GM15510 (cell line): Measurements from ENCODE around the gene PDX1.

ENCODE experiments used
- POLR2A ChIP-seq: IDR thresholded peaks from 3 replicates; pipeline ENCODE4 v1.6.1; 2011; ENCODE audit warnings: borderline replicate concordance; ENCODE audit not compliant: insufficient read length; ENCODE audit errors: extremely low read depth

PDX1 gene

DNA sequence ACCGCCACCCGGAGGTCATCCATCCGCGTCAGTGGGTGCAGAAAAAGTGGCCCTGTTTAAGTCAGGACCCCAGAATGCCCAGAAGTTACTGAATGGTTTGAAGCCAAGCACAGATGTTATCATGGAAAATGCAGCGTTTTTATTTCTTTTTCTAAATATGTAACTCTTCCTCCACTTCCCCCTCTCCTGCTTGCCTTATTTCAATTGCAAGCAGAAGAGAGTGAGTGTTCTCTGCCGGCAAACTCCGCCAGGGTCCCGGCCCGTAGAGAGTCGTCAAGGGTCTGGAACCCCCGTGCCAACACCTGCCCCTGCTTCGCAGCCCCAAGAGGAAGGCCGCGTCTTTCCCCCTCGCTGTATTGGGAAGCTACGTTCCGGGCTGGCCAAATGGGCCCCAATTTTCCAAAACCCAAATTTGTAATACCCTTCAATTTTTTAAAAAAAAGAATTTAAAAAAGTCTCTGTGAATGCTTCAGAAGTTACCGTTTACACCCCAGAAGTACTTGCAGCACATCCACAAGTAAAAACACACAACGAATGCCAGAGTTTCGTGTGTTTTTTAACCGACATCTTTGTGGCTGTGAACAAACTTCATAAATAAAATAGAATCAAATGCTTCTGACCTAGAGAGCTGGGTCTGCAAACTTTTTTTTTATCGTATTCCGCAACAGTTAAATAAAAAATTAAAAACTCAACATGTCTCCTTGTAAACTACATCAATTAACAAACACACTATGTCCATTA lies 712 bp upstream of the PDX1 start:
- TF ChIP-seq POLR2A: no peak

DNA sequence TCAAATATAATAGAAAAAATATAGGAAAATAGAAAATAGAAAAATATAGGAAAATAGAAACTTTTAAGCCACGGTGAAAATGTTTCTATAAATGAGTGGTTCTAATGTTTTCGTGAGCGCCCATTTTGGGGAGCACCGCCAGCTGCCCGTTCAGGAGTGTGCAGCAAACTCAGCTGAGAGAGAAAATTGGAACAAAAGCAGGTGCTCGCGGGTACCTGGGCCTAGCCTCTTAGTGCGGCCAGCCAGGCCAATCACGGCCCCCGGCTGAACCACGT lies 204 bp upstream of the PDX1 start:
- TF ChIP-seq POLR2A: no peak

DNA sequence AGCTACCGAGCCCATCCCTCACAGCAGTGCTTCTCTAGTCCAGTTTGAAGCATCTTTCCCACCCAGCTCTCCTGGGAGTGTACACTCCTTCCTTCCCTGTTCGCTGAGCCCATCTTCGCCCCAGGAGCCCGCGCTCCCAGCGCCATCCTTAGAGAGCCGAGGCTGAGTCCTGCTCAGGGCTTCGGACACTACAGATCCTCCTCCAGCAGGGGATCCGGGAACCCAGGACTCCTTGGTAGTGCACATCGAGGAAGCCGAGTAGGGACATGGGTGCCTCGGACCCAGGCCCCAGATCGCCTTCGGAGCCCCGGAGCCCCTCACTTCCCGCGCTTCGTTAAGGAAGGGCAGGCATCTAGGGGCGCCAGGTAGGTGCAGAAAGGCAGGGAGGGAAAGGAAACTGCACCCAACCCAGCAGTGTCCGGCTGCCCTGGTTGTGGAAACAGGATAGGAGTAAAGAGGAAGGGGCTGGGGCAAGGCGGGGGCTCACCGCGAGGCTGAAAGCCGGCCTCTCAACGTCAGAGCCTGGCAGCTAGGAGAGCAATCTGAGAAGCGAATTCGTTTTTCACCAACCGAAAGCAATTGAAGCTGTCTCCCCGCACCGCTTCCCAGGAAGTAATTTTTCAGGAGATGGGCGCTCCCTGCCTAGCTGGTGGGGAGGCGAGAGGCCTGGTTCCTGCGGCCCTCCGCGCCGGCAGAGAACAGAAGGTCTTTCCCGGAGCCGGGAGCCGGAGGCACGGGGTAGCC lies 1.0 kb downstream of the PDX1 start:
- no peak for TF ChIP-seq POLR2A

DNA sequence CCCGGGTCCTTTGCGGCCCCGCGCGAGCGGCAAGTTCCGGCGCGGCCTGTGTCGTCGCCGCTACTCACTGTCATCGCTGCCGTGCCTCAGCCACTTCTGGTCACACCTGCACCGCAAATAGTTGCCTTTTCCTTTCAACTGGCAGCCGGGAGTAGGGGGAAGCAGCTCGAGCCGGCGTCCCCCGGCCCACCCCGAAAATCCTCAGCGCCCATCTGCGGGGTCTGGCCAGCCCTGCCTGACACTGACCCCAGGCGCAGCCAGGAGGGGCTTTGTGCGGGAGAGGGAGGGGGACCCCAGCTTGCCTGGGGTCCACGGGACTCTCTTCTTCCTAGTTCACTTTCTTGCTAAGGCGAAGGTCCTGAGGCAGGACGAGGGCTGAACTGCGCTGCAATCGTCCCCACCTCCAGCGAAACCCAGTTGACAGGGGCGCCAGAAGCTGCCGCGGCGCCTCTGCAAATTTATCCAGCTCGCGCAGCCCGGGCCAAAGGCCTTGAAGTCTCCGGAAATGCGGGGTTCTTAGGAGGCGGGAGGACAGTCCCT lies 1.7 kb downstream of the PDX1 start:
- TF ChIP-seq POLR2A: no peak

DNA sequence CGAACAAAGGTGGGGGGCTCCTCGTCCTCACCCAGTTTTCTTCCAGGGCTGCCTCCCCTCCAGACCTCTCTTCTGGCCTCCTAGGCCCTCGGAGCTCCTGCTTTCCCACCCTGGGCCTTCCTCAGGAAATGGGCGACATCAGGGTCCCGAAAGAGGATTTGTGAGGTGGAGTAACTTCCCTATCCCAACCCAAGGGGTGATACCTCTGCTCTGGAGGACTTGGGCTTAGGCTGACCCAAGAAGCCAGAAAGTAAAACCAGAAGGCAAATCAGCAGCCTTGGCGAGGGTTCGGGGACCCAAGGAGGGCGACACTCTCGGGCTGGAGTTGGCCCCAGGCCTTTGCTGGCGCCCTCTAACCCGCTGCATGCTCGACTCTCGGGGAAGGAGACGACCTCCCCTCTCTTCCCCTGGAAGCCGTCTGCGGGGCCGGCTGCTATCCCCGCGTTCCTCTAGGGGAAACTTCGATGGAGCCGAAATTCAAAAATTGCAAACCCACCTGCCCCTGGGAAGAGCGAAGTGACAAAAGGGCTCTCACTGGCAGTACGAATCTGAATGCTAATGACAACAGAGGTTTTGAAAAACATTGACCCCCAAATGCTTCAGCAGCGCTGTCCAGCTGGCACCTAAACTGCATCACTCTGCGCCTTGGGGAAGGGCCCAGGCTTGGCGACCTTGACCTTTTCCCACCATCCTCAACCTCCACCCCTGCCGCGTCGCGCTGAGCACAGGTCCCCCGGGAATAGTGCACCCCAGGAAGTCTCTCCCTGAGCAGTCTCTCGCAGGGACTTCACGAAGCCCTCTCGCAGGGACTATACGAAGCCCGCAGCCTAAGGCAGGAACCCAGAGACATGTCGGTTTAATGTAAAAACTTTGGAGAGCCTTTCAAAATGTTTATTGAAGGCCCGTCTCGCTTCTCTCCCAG lies 2.4 kb downstream of the PDX1 start:
- no peak for TF ChIP-seq POLR2A

DNA sequence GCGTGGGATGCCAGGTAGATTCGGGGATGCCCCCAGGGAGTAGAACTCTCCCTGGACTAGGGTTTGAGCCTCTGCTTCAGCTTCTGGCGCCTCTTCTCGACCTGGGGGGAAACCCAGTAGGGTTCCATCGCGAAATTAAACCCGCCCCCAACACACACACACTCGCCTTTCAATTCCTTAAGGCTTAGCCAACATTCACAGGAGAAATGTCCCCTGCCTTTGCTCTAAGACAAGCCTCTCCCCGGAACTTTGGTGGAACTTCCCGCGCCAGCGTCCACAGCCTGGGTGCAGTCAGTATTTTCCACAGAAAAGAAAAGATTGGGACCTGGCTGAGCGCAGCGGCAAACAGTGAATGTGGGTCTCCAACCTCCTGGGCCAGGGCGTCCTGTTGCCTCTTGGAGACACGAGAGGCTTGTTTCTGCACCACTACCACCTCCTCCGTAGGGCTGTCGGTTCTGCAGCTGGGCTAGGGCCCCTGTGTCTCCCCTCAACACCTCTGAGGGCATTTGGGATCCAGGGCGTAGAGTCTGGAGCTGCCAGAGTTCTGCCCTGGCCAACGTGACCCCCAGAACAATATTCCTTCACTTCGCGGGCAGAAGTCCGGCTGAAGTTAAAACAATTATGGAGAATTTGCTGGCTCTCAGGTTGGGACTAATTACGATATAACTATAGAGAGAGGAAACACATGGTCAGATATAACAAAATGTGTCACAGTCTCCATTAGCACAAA lies 3.2 kb downstream of the PDX1 start:
- no peak for TF ChIP-seq POLR2A

DNA sequence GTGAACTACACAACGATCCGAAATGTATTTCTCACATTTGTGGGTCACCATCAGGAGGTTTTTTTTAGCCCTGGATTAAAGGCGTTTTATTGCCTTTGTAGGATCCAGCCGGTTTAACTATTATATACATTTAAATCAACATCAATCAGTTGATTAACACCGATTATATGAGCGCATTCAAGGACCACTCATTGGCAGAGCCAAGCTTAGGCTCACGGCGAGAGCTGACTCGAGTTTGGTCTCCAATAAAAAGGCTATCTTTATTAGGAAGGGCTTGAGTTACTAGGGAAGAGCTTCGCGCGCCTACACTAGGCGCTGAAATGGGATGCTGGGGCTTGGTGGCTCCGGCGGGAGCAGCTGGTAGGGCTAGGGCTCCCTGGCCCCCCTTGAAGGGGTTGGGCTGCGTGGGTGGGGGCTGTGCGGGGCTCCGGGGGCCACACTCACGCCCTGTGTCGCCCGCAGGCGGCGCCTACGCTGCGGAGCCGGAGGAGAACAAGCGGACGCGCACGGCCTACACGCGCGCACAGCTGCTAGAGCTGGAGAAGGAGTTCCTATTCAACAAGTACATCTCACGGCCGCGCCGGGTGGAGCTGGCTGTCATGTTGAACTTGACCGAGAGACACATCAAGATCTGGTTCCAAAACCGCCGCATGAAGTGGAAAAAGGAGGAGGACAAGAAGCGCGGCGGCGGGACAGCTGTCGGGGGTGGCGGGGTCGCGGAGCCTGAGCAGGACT lies 4.2 kb downstream of the PDX1 start:
- TF ChIP-seq POLR2A: no peak

DNA sequence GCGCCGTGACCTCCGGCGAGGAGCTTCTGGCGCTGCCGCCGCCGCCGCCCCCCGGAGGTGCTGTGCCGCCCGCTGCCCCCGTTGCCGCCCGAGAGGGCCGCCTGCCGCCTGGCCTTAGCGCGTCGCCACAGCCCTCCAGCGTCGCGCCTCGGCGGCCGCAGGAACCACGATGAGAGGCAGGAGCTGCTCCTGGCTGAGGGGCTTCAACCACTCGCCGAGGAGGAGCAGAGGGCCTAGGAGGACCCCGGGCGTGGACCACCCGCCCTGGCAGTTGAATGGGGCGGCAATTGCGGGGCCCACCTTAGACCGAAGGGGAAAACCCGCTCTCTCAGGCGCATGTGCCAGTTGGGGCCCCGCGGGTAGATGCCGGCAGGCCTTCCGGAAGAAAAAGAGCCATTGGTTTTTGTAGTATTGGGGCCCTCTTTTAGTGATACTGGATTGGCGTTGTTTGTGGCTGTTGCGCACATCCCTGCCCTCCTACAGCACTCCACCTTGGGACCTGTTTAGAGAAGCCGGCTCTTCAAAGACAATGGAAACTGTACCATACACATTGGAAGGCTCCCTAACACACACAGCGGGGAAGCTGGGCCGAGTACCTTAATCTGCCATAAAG lies 4.8 kb downstream of the PDX1 start:
- no peak for TF ChIP-seq POLR2A

DNA sequence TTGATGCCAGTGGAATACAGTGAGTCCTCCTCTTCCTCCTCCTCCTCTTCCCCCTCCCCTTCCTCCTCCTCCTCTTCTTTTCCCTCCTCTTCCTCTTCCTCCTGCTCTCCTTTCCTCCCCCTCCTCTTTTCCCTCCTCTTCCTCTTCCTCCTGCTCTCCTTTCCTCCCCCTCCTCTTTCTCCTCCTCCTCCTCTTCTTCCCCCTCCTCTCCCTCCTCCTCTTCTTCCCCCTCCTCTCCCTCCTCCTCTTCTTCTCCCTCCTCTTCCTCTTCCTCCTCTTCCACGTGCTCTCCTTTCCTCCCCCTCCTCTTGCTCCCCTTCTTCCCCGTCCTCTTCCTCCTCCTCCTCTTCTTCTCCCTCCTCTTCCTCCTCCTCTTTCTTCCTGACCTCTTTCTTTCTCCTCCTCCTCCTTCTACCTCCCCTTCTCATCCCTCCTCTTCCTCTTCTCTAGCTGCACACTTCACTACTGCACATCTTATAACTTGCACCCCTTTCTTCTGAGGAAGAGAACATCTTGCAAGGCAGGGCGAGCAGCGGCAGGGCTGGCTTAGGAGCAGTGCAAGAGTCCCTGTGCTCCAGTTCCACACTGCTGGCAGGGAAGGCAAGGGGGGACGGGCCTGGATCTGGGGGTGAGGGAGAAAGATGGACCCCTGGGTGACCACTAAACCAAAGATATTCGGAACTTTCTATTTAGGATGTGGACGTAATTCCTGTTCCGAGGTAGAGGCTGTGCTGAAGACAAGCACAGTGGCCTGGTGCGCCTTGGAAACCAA lies 5.6 kb downstream of the PDX1 start:
- no peak for TF ChIP-seq POLR2A

DNA sequence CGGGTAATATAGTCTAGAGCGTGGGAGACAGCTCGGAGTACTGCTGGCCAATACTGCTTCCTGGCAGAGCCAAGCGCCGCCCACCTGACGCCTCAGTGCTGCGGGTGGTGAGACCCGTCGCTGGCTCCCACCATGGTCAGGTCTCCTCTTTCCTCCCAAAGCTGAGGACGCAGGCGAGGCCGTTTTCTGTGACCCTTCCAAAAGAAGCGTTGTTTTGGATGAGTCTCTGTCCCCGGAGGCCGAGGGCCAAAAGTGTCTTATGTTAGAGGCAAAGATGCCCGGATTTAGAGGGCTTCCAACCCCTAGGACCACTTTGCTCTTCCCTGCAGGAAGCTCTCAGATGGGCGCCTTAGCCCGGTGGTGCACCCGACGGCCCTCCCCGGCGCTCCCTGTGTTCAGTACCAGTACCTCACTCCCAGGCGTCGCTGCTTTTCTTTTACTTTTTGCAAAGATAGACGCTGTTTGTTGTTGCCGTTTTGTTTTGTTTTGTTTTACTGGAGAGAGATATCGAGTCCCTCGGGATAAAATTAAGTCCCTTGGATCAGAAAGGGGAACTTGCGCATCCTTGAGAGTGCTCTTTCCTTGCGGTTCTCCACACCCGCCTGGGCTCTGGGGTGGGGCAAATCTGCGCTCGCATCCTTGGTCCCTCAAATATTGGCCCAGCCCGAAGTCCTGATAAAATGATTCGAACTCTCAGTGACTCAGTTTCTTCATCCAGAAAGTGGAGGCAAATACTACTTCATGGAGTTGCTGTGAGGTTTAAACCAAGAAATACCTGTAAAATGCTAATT lies 7.0 kb downstream of the PDX1 start:
- no peak for TF ChIP-seq POLR2A

DNA sequence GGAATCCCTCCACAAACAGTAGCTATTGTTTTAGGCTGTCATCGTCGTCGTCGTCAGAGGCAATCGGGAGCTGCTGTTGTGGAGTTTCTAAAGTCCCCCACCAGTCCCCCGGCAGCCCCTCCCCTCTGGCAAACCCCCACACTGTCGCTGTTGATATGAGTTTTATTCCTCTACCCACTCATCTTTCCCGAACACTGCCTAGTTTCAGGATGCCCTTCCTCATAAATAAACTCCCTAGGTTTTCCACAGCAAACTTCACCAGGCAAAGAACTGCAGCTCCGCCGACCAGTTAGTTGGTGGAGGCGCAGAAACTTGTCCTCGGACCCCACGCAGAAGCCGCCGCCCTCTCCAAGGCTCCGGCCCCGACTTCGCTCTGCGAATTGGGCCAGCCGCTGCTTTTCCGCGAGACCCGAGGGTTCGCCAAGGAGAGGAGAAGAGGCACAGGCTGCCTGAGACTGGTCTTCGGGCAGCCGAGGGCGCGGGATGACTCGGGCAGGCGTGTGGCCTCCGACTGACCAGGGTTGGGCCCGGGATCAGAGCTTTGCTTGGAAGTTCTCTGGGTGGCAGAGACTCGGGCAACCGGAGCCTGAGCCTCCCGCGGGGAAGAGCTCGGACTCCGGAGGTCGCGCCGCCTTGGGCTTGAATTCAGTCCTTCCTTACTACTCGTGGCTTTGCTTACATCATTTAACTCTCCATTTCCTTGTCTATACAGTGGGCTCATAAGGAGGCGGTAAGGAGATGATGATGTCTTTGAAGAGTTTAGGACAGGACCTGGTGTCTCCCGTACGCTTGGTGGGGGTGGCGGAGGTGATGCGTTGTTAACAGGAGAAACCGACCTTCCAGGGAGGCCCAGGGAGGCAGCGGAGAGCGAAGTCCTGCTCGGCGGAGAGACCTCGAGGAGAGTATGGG lies 7.9 kb downstream of the PDX1 start:
- TF ChIP-seq POLR2A: no peak

DNA sequence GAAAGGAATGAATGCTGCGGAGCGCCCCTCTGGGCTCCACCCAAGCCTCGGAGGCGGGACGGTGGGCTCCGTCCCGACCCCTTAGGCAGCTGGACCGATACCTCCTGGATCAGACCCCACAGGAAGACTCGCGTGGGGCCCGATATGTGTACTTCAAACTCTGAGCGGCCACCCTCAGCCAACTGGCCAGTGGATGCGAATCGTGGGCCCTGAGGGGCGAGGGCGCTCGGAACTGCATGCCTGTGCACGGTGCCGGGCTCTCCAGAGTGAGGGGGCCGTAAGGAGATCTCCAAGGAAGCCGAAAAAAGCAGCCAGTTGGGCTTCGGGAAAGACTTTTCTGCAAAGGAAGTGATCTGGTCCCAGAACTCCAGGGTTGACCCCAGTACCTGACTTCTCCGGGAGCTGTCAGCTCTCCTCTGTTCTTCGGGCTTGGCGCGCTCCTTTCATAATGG lies 8.6 kb downstream of the PDX1 start:
- TF ChIP-seq POLR2A: no peak
